HG03342 (cell line): ENCODE measurements around the gene LDAF1.
"Not testable (repeated sequence)": the region's sequence is repeated elsewhere in the genome, so short reads cannot be mapped to it uniquely, and the experiment has no call there.

Experiments used
- ATAC-seq: cut with Tn5 transposase; IDR thresholded peaks from one replicate; pipeline ENCODE4 v1.9.1; 2021; ENCODE audit warnings: mild to moderate bottlenecking, moderate library complexity; ENCODE audit not compliant: unreplicated experiment

LDAF1 gene

DNA sequence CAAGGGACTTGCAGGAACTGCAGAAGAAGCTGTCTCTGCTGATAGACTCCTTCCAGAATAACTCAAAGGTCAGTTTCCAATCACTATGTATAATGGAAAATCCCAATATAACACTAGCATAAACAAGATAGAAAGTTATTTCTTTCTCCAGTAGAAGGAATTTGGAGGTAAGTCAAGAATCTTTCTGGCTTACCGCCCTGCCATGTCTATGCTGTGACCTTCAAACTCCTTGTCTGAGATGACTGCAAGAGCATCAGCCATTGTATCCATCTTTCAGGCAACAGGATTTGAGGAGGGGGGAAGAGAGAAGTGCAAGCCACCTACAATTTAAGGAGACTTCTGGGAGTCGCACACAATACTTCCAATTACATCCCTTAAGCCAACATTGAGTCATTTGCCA lies 2.7 kb downstream of the LDAF1 start:
- ATAC-seq: no peak

GRCh38 chr16:21162661-21163151 lies 4.2 kb downstream of the LDAF1 start:
- no peak for ATAC-seq

DNA sequence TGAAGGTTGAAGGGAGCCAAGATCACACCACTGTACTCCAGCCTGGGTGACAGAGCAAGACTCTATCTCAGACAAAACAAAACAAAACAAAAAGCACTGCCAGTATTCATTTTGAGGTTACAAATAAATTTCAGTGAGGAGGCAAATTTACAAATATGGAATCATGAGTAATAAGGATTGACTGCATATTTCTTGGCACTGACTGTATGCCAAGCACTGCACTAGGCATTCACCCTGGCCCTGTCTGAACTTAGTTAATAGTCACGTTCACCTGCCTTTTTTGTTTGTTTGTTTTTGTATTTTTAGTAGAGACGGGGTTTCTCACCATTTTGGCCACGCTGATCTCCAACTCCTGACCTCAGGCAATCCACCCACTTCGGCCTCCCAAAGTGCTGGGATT lies 5.1 kb downstream of the LDAF1 start:
- no peak for ATAC-seq

- no peak for ATAC-seq
These were observed 6.2 kb downstream of the LDAF1 start for GRCh38 chr16:21164521-21165168.

DNA sequence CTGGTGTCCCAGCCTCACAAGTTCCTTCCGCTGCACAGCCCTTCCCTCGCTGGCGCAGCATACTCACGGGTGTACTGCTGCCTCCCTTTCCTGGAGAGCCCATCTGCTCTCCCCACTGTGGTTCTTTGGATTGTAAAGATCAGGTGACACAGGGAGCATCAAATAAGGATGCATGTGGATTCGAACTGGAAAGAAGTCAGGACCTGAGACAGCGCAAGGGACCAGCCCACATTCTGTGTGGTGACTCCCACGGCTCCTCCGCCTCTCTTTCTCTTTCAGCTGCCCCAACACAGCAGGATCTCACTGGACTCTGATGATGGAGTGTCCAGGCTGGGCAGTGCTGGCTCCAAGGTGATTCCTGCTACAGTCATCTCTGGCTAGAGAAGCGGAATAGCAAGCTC lies 8.1 kb downstream of the LDAF1 start:
- no peak for ATAC-seq

DNA sequence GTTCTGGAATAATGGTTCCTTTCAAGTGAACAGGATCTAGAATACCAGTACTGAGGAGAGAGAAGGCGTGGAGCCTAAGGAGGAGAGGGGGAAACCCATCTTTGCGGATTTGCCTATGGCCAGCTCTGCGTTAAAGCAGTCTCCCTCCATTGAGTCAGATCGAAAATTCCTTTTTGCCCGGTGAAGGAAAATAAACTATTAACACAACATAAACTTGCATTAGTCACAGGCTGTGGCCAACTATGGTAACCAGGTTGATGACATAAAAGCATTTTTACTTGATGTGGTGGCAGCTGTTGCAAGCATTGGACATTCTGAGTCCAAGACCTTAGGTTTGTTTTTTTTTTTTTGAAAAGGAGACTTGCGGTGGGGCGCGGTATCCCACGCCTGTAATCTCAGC lies 8.9 kb downstream of the LDAF1 start:
- ATAC-seq: no peak

GRCh38 chr16:21167929-21168602 lies 9.6 kb downstream of the LDAF1 start:
- no peak for ATAC-seq

GRCh38 chr16:21169249-21169981 lies 10.9 kb downstream of the LDAF1 start:
- no peak for ATAC-seq

GRCh38 chr16:21170116-21170515 lies 11.6 kb downstream of the LDAF1 start:
- ATAC-seq: not testable (repeated sequence)

DNA sequence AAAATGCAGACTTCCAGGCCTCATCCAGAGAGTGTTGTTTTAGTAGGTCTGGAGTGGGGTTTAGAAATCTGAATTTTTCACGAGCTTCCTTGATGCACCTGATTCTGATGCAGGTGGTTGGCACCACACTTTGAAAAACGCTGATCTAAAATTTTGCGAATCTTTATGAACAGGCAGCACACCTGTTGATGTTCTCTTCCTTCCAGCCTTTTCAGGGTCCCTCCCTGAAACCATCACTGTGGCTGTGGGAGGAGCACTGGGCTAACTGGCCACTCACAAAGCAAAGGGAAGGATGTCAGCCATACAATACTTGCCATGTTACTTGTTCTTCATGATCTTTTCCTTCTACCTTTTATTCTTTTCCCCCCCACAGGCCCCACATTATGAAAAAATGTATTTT lies 14.2 kb downstream of the LDAF1 start:
- no peak for ATAC-seq

- no peak for ATAC-seq
These were observed 16.9 kb downstream of the LDAF1 start for GRCh38 chr16:21175397-21175796.

DNA sequence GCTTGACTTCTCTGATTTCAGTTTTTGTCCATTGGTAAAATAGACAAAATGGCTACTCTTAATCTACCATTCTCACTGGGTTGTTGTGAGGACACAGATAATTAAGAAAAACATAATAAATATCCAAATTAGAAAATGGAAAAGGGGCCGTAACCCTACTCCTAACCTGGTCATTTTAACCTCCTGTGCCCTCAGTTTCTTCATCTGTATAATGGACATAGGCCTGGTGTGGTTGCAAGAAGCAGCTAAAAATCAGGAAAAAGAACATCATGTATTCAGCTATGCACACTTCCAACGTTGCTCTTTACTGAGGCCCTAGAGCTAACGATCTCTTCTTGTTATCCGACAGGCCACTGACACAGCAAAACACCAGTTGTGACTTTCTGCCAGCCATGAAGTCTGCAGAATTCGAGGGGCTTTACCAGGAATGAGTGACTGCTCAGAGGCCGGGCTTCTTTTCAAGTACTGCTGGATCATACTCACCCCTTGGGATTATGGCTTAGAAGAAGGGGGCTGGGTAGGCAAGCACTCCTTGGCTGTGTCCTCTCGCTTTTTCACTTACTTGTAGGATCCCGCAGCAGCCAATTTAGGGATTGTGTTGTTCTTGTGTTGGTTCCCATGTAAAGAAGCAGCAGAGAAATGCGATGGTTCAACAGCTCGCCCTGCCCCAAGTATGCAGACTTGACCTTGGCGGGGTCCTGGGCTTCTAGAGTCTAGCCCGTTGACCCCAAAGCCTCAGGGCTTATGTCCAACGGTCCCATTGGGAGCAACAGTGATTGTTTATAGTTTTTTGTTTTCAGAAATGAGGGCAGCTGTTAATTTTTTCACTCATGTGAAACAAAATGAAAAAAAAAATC lies 20.9 kb downstream of the LDAF1 start:
- no peak for ATAC-seq

DNA sequence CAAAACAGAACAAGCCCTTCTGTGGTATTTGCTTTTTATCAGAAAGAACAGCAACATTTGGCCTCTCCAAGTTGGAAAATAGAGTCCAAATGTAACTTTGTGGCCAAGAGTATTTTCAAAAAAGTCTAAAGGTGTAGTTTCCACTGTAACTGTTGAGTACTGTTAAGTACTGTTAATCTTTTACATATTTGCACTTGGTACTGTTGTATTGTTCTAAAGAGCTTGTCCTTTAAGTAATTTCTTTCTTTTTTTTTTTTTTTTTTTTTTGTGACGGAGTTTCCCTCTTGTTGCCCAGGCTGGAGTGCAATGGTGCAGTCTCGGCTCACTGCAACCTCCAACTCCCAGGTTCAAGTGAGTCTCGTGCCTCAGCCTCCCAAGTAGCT lies 21.5 kb downstream of the LDAF1 start:
- ATAC-seq: no peak

DNA sequence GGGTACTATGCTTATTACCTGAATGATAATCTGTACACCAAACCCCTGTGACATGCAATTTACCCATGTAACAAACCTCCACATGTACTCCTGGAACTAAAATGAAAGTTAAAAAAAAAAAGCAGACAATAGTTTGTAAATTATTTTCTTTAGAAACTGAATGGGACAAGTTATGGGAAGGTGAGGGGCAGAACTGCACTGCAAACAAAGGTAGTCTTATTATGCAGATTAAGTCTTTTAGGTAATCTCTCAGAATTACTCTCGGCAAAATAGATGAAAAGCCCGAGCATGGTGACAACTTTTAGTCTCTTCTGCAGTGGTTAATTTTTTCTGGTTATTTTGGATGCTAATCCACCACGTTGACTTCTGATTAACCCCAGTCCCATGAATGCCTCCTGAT lies 25.5 kb downstream of the LDAF1 start:
- ATAC-seq: no peak

DNA sequence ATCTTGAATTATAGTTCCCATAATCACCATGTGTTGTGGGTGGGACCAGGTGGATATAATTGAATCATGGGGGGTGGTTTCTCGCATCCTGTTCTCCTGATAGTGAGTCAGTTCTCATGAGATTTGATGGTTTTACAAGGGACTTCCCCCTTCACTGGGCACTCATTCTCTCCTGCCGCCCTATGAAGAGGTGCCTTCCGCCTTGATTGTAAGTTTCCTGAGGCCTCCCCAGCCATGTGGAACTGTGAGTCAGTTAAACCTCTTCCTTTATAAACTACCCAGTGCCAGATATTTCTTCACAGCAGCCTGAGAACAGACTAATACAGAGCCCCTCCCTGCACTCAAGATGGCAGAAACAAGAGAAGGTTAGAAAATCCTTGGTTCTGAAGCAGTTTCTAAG lies 26.4 kb downstream of the LDAF1 start:
- ATAC-seq: no peak

GRCh38 chr16:21185659-21186325 lies 27.3 kb downstream of the LDAF1 start:
- no peak for ATAC-seq

DNA sequence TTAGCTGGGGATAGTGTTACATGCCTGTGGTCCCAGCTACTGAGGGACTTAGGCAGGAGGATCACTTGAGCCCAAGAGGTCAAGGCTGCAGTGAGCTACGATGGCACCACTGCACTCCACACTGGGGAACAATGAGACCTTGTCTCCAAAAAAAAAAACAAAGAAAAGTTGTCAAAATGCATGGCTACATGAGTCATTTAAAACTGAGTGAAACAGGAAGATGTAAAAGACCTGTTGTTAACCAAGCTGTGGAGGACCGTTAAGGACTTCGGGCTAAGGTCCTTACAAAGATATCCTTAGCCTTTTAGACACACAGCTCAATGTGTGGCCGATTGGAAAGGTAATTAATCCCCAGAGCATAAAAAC lies 27.8 kb downstream of the LDAF1 start:
- no peak for ATAC-seq

DNA sequence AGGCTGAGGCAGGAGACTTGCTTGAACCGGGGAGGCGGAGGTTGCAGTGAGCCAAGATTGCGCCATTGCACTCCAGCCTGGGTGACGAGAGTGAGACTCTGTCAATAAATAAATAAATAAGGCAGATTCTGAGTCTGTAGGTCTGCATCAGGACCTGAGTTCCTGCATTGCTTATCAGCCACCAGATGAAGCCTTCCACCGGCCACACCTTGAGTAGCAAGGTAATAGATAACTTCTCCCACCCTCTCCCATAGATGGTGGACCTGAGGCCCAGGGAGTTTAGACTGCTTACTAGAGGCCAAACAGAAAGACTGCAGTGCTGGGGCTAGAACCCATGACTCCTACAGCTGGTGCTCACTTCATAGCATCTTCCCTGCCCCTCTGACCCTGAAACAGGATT lies 30.8 kb downstream of the LDAF1 start:
- no peak for ATAC-seq

DNA sequence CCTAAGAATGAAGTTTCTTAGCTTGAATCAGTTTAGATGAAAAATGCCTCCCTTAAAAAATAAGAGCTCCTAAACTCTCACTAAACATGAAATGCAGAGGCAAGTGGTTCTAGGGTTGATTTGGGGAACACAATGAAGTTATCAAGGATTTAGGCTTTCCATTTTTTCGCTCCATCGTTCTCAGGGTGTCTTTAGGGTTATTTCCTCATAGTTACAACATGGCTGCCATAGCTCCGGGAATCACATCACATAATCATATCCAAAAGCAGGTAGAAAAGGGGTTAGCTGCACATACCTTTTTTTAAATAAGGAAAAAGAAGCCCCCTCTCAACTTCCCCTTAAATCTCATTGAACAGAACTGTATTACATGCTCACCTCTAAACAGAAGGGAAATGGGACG lies 31.5 kb downstream of the LDAF1 start:
- ATAC-seq: no peak

- no peak for ATAC-seq
These were observed 32.1 kb downstream of the LDAF1 start for GRCh38 chr16:21190599-21190998.

DNA sequence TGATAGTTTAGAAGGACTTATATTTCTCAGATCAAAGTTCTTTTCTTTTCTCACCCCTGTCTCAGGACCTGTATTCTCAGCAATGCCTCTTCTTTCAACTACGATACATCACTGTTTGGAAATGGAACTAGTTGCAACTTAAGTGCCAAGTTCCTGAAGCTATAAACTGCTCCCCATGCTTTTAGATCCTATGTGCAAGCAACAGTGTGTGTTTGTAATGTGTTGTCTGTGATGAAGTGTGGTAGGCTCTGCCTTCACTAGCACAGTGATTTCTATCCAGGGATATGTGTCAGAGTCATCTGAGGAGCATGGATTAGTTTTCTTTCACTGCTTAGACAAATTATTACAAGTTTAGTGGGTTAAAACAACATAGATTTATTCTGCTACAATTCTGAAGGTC lies 34.5 kb downstream of the LDAF1 start:
- no peak for ATAC-seq
